HEK293 (cell line): Measurements from ENCODE around the gene KRTAP10-1.

ENCODE experiments used
- CTCF ChIA-PET: fragments of 350-600 bp; formaldehyde crosslinking; extraction: SDS; loops from one replicate; lab custom pipeline; 2021; ENCODE audit warnings: antibody characterized with exemption; lab: Yijun Ruan, JAX
- POLR2A ChIA-PET: fragments of 300-600 bp; formaldehyde crosslinking; extraction: SDS; loops from one replicate; lab custom pipeline; 2020; ENCODE audit warnings: antibody characterized with exemption, inconsistent platforms; lab: Yijun Ruan, JAX
- H3K27ac ChIP-seq: fragments of 200-500 bp; sonication (Bioruptor generic); 2 replicates; pipeline ENCODE4 v1.5.1; 2014; ENCODE audit warnings: low read depth, low read length, control low read depth, inconsistent platforms; ENCODE audit errors: extremely low read depth
- H3K36me3 ChIP-seq, 2 experiments: fragments of 200-500 bp in 1 of 2; sonication (Bioruptor generic) in 1 of 2; 1 replicate in 1 of 2; 2 replicates in 1 of 2; pipeline ENCODE4 v1.5.1; 2014 to 2017; ENCODE audit warnings: inconsistent platforms in 2 of 2, low read length in 2 of 2; ENCODE audit not compliant: control insufficient read depth in 2 of 2, insufficient read depth in 1 of 2
- H3K4me1 ChIP-seq: fragments of 200-500 bp; sonication (Bioruptor generic); 2 replicates; pipeline ENCODE4 v1.5.1; 2014; ENCODE audit warnings: mild to moderate bottlenecking, low read length, inconsistent platforms; ENCODE audit not compliant: control insufficient read depth, insufficient read depth
- H3K4me3 ChIP-seq: 2 replicates; pipeline ENCODE4 v1.5.1; 2011; ENCODE audit warnings: low read depth, mild to moderate bottlenecking, control low read depth, low read length, moderate library complexity
- H3K9me3 ChIP-seq: fragments of 200-500 bp; sonication (Bioruptor generic); 2 replicates; pipeline ENCODE4 v1.5.1; 2014; ENCODE audit warnings: low read depth, low read length, inconsistent platforms; ENCODE audit not compliant: control insufficient read depth, insufficient read depth
- GLI2 ChIP-seq: fragments of 450-650 bp; formaldehyde crosslinking; IDR thresholded peaks from 2 replicates; pipeline ENCODE4; 2017; ENCODE audit warnings: missing biosample characterization, missing genetic modification characterization, low read depth, borderline replicate concordance
- GLIS1 ChIP-seq: fragments of 450-650 bp; formaldehyde crosslinking; IDR thresholded peaks from 2 replicates; pipeline ENCODE4 v1.5.1; 2016; ENCODE audit warnings: missing biosample characterization, missing genetic modification characterization
- KLF8 ChIP-seq: fragments of 450-650 bp; formaldehyde crosslinking; IDR thresholded peaks from 2 replicates; pipeline ENCODE4 v1.5.1; 2016; ENCODE audit warnings: missing biosample characterization, missing genetic modification characterization
- PRDM1 ChIP-seq: fragments of 450-650 bp; formaldehyde crosslinking; IDR thresholded peaks from 2 replicates; pipeline ENCODE4; 2016; ENCODE audit warnings: missing biosample characterization, missing genetic modification characterization
- SCRT2 ChIP-seq: fragments of 450-650 bp; formaldehyde crosslinking; IDR thresholded peaks from 2 replicates; pipeline ENCODE4 v1.5.1; 2016; ENCODE audit warnings: missing biosample characterization, missing genetic modification characterization
- SP2 ChIP-seq: fragments of 450-650 bp; formaldehyde crosslinking; IDR thresholded peaks from 2 replicates; pipeline ENCODE4 v1.5.1; 2016; ENCODE audit warnings: missing biosample characterization, missing genetic modification characterization
- YY2 ChIP-seq: fragments of 450-650 bp; formaldehyde crosslinking; IDR thresholded peaks from 2 replicates; pipeline ENCODE4 v1.5.1; 2016; ENCODE audit warnings: missing biosample characterization, missing genetic modification characterization
- ZBTB7A ChIP-seq: fragments of 450-650 bp; formaldehyde crosslinking; IDR thresholded peaks from 2 replicates; pipeline ENCODE4 v1.5.1; 2016; ENCODE audit warnings: low read depth, missing biosample characterization, missing genetic modification characterization
- ZNF114 ChIP-seq: fragments of 450-650 bp; formaldehyde crosslinking; IDR thresholded peaks from 2 replicates; pipeline ENCODE4 v1.5.0; 2017; ENCODE audit warnings: missing biosample characterization, missing genetic modification characterization
- ZNF138 ChIP-seq: fragments of 450-650 bp; formaldehyde crosslinking; IDR thresholded peaks from 2 replicates; pipeline ENCODE4 v1.5.1; 2016; ENCODE audit warnings: missing biosample characterization, missing genetic modification characterization, borderline replicate concordance
- ZNF140 ChIP-seq: fragments of 450-650 bp; formaldehyde crosslinking; IDR thresholded peaks from 2 replicates; pipeline ENCODE4 v1.5.1; 2016; ENCODE audit warnings: missing biosample characterization, missing genetic modification characterization
- ZNF184 ChIP-seq: fragments of 450-650 bp; IDR thresholded peaks from 2 replicates; pipeline ENCODE4 v1.5.1; 2018; ENCODE audit warnings: missing biosample characterization, mild to moderate bottlenecking, missing genetic modification characterization
- ZNF202 ChIP-seq: fragments of 450-650 bp; formaldehyde crosslinking; IDR thresholded peaks from 2 replicates; pipeline ENCODE4 v1.5.1; 2016; ENCODE audit warnings: missing biosample characterization, missing genetic modification characterization, borderline replicate concordance
- ZNF324 ChIP-seq: fragments of 450-650 bp; formaldehyde crosslinking; IDR thresholded peaks from 2 replicates; pipeline ENCODE4 v1.5.1; 2016; ENCODE audit warnings: missing biosample characterization, missing genetic modification characterization
- ZNF37A ChIP-seq: fragments of 450-650 bp; IDR thresholded peaks from 2 replicates; pipeline ENCODE4 v1.5.1; 2018; ENCODE audit warnings: missing biosample characterization, missing genetic modification characterization
- ZNF558 ChIP-seq: fragments of 450-650 bp; formaldehyde crosslinking; IDR thresholded peaks from 2 replicates; pipeline ENCODE4 v1.5.1; 2016; ENCODE audit warnings: missing biosample characterization, missing genetic modification characterization
- ZNF585B ChIP-seq: fragments of 450-650 bp; formaldehyde crosslinking; IDR thresholded peaks from 2 replicates; pipeline ENCODE4 v1.5.1; 2016; ENCODE audit warnings: missing biosample characterization, missing genetic modification characterization
- ZNF610 ChIP-seq: fragments of 450-650 bp; formaldehyde crosslinking; IDR thresholded peaks from 2 replicates; pipeline ENCODE4 v1.5.1; 2016; ENCODE audit warnings: missing biosample characterization, missing genetic modification characterization, borderline replicate concordance
- ZNF704 ChIP-seq: fragments of 450-650 bp; formaldehyde crosslinking; IDR thresholded peaks from 2 replicates; pipeline ENCODE4 v1.5.1; 2016; ENCODE audit warnings: missing biosample characterization, missing genetic modification characterization
- ZNF76 ChIP-seq: fragments of 450-650 bp; formaldehyde crosslinking; IDR thresholded peaks from 2 replicates; pipeline ENCODE4; 2016; ENCODE audit warnings: low read depth, missing biosample characterization, missing genetic modification characterization, borderline replicate concordance
- ZNF768 ChIP-seq: fragments of 450-650 bp; formaldehyde crosslinking; IDR thresholded peaks from 2 replicates; pipeline ENCODE4 v1.5.1; 2018; ENCODE audit warnings: missing biosample characterization, mild to moderate bottlenecking, missing genetic modification characterization
- TF ChIP-seq, protein P1 (sequence below): fragments of 450-650 bp; formaldehyde crosslinking; IDR thresholded peaks from 2 replicates; pipeline ENCODE4 v1.5.1; 2016; ENCODE audit warnings: missing biosample characterization, missing genetic modification characterization, low read depth
- TF ChIP-seq, protein P2 (sequence below): fragments of 450-650 bp; formaldehyde crosslinking; IDR thresholded peaks from 2 replicates; pipeline ENCODE4 v1.5.1; 2016; ENCODE audit warnings: missing biosample characterization, missing genetic modification characterization
- TF ChIP-seq, protein P3 (sequence below): fragments of 450-650 bp; formaldehyde crosslinking; IDR thresholded peaks from 2 replicates; pipeline ENCODE4 v1.5.1; 2016; ENCODE audit warnings: missing biosample characterization, missing genetic modification characterization

KRTAP10-1 gene

GRCh38 chr21:44567481-44568171 is 27.6 kb upstream of the KRTAP10-1 start (continued):
- TF ChIP-seq ZNF114 (tag by site-specific recombination) (no peak), KLF8 (no peak), ZNF558 (tag by site-specific recombination) (no peak), ZNF140 (tag by site-specific recombination) (no peak), ZNF324 (tag by site-specific recombination) (no peak), YY2 (tag by site-specific recombination) (no peak)
- TF ChIP-seq, protein P1, sequence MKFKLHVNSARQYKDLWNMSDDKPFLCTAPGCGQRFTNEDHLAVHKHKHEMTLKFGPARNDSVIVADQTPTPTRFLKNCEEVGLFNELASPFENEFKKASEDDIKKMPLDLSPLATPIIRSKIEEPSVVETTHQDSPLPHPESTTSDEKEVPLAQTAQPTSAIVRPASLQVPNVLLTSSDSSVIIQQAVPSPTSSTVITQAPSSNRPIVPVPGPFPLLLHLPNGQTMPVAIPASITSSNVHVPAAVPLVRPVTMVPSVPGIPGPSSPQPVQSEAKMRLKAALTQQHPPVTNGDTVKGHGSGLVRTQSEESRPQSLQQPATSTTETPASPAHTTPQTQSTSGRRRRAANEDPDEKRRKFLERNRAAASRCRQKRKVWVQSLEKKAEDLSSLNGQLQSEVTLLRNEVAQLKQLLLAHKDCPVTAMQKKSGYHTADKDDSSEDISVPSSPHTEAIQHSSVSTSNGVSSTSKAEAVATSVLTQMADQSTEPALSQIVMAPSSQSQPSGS (tag by site-specific recombination): no peak

DNA sequence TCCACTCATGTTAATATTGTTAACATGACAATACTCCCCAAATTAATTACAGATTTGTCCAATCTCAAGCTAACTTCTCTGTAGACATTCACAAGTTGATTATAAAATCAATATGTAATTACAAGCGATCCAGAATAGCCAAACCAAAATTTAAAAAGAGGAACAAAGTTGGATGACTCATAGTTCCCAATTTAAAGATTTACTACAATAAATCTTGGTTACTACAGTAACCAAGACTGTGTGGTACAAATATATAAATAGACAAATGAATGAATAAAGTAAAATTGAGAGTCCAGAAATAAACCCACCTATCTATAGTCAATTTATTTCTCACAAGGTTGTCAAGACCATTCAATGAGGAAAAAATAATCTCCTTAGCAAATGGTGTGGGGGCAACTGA is 26.4 kb upstream of the KRTAP10-1 start:
- no peak overlapping the region for H3K27ac ChIP-seq
- H3K4me3 ChIP-seq: no peak overlapping the region
- H3K4me1 ChIP-seq: no peaks in the 10 kb centered on the region
- no peaks in the 10 kb centered on the region for H3K36me3 ChIP-seq
- H3K9me3 ChIP-seq: no peaks in the 10 kb centered on the region
- no peak for TF ChIP-seq ZNF768 (tag by site-specific recombination)
- no peak for TF ChIP-seq SCRT2 (tag by site-specific recombination)
- TF ChIP-seq ZNF76: no peak
- TF ChIP-seq, protein P2, sequence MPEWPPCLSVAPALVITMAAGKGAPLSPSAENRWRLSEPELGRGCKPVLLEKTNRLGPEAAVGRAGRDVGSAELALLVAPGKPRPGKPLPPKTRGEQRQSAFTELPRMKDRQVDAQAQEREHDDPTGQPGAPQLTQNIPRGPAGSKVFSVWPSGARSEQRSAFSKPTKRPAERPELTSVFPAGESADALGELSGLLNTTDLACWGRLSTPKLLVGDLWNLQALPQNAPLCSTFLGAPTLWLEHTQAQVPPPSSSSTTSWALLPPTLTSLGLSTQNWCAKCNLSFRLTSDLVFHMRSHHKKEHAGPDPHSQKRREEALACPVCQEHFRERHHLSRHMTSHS: no peak
- TF ChIP-seq, protein P1 (tag by site-specific recombination): no peak
- TF ChIP-seq GLI2 (tag by site-specific recombination): no peak
- TF ChIP-seq GLIS1 (tag by site-specific recombination): no peak
- TF ChIP-seq ZNF610 (tag by site-specific recombination): no peak
- TF ChIP-seq ZNF184 (tag by site-specific recombination): no peak
- no peak for TF ChIP-seq SP2 (tag by site-specific recombination)
- no peak for TF ChIP-seq ZNF37A (tag by site-specific recombination)
- TF ChIP-seq ZNF140 (tag by site-specific recombination): no peak
- no peak for TF ChIP-seq ZNF202 (tag by site-specific recombination)
- TF ChIP-seq ZNF138: no peak
- ChIA-PET POLR2A (no interaction called here), CTCF (no interaction called here)

DNA sequence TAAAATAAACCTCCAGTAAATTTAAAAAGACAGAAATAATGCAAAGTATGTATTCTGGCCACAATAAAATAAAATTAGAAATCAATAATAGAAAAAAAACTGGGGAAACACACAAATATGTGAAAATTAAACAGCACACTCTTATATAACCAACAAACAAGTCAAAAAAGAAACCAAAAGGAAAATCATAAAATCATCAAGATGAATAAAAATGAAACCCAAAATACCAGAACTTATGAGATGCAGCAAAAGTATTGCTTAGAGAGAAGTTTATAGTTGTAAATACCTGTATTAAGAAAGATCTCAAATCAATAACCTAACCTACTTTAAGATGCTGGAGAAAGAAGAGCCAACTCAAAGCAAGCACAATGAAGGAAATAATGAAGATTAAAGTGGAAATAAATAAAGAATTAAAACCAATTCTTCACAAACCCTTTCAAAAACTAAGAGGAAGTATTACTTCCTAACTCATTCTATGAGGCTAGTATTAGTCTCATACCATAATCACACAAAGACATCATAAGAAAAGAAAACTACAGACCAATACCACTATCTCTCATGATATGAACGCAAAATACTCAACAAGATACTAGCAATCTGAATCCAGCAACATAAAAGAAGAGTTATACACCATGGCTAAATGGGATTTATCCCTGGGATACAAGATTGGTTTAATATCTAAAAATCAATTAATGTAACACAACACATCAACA is 25.0 kb upstream of the KRTAP10-1 start:
- Histone ChIP-seq H3K9me3 (no peaks in the 10 kb centered on the region), H3K36me3 (no peaks in the 10 kb centered on the region), H3K27ac (no peak overlapping the region)
- CTCF ChIA-PET: no interaction called here
- POLR2A ChIA-PET: no interaction called here
- no peak for TF ChIP-seq ZNF585B (tag by site-specific recombination)
- TF ChIP-seq, protein P3, sequence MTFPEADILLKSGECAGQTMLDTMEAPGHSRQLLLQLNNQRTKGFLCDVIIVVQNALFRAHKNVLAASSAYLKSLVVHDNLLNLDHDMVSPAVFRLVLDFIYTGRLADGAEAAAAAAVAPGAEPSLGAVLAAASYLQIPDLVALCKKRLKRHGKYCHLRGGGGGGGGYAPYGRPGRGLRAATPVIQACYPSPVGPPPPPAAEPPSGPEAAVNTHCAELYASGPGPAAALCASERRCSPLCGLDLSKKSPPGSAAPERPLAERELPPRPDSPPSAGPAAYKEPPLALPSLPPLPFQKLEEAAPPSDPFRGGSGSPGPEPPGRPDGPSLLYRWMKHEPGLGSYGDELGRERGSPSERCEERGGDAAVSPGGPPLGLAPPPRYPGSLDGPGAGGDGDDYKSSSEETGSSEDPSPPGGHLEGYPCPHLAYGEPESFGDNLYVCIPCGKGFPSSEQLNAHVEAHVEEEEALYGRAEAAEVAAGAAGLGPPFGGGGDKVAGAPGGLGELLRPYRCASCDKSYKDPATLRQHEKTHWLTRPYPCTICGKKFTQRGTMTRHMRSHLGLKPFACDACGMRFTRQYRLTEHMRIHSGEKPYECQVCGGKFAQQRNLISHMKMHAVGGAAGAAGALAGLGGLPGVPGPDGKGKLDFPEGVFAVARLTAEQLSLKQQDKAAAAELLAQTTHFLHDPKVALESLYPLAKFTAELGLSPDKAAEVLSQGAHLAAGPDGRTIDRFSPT: no peak
- TF ChIP-seq ZNF704 (tag by site-specific recombination): no peak
- no peak for TF ChIP-seq PRDM1 (tag by site-specific recombination)
- no peak for TF ChIP-seq ZNF114 (tag by site-specific recombination)
- TF ChIP-seq ZBTB7A (tag by site-specific recombination): no peak
- no peak for TF ChIP-seq YY2 (tag by site-specific recombination)
- TF ChIP-seq, all 188 proteins: peak for 0
- Histone ChIP-seq H3K4me1 (no peaks in the 10 kb centered on the region), H3K4me3 (no peak overlapping the region)
